Stimulated activated CD8-positive, alpha-beta memory T cell treated with anti-CD3 and anti-CD28 coated beads, Interleukin-12 subunit alpha, Interleukin-12 subunit beta, amount 100 ng/mL, for 24 hours (primary cell): ENCODE measurements around the gene TMEM151A.

Experiments
- DNase-seq: peaks from one replicate; pipeline ENCODE4 v3.0.0-alpha.2; 2020; ENCODE audit errors: extremely low read depth

Gene TMEM151A

DNA sequence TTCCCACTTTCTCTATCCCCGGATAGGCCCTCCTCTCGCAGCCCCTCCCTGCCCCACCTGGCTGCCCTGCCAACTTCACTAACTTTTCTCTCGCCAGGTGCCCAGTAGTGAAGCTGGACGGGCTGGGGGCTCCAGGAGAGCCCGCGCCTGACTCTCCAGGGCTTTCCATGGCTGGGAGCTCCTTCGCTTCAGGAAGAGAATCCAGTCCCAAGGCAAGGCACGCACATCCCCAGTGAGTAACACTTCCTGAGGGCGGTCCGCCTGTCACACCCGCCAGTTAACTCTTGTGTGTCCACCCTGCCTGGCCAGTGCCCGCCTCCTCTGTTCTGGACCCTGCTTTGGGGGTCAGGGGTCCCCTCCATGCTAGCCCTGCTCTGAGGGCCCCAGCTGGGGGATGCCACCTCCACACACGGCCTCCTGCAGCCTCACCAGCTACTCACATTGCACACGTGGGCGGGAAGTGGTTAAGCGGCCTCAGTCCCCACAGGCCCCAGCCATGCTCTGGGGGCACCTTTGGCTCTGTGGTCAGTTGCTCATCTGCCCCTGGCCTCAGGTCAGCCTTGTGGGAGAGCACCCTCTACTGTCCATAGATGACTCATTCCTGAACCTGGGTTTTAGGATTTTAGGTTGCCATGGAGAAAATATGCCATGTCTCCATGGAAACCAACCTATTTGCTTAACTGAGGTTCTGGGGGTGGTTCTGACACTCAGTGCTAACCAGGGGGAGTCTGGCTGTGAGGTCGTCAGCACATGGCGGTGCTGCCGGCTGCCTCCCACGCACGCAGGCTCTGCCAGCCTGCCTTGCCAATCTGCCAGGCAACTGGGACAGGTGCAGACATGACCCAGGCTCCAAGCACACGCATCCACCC lies 44.8 kb downstream of the TMEM151A start, which contains the start of gene RIN1:
TSS of gene RIN1 (minus strand) at position 201 of the 869 bp plus-strand sequence. CDS start at position 169, 32 bp downstream.
- DNase-seq, result peak; percentile 48

DNA sequence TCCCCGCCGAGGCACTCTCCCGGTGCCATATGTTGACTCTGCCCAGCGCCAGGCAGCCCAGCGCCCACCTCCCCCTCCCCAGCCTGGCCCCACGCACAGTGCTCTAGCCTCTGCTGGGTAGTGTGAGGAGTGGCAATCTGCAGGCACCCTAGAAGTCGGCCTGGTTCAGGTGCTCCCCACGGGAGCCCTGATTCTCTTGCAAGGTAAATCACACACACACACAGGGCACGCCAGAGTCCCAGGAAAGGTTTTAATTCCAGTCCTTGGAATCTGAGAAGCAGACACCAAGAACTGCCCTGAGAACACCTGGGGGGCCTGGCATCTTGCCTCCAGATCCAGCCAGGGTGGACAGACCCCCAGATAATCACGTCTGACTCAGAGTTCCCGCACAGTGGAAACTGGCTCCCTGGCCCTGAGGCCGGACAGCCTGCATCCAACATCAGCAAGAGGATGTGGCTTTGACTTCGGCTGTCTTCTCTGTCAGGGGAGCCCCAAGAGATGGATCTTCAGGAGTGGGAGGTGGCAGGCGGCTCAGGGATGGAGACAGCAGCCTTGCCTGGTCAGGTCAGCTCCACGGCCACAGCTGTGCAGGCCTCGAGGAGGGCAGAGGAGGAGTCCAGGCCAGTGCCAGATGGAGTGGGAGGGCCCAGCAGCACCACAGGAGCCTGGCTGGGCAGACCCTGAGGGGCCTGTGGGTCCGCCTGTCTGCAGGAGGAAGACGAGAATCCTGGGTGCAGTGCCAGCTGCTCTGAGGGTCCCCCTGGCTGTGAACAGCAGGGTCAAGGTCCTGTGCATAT lies 45.6 kb downstream of the TMEM151A start:
- DNase-seq, result no peak

DNA sequence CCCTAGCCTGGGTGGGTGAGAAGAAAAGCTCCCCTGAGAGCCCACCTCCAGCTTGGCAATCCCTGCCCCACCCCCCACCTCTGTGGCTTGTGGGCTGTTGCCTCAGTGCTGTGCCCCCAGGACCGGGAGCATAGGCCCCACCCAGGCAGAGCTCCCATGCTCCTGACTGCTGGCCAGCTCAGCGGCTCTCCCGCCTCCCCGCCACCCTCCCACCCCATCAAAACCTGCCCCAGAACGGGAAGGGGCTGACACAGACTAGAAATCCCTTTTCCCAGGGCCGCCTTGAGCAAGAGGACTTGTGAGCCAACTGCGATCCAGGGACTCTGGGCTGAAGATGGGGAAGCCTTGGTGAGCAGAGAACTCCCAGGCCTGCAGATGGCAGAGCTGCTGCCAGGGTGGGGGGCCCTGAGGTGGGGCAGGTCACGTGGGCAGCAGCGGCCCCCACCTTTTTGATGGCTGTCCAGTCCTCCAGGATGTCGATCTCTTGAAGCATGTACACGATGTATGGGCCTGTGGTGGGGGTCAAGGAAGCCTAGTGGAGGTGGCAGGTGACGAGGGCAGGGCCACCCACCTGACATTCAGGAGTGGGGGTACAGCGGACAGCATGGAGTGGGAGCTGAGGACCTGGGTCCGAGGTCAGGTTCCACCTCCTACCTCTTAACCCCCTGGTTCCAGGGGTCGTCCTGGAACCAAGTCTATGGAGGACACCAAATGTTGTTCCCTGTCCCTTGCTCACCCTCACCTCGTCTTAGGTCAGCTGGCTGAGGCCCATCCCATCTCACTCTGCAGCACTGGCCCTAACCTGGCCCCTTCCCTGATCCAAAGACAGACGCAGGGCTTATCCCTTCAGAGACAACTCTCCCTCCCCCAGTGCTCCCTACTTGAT lies 46.8 kb downstream of the TMEM151A start:
- DNase-seq, result no peak

DNA sequence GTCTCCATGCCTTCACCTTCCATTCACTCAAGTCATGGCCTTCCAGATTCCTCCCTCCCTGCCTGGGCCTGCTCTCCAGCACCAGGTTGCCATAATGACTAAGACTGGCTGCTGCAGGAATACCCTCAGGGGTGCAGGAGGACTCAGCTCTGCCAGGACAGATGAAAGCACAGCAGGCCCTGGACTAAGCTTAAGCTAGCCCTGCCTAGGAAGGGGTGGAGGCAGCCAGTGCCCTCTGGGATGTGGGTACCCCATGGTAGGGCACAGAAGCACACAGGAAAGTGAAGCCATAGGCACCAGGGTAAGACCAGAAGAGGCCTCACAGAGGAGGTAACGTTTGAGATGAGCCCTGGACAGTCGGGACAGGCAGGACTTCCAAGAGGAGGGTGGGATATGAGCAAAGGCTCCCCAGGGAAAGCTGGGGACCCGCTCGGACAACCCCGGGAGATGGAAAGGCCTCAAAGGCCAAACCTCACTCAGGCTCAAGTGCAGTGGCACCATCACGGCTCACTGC lies 47.5 kb downstream of the TMEM151A start:
- DNase-seq, result no peak

DNA sequence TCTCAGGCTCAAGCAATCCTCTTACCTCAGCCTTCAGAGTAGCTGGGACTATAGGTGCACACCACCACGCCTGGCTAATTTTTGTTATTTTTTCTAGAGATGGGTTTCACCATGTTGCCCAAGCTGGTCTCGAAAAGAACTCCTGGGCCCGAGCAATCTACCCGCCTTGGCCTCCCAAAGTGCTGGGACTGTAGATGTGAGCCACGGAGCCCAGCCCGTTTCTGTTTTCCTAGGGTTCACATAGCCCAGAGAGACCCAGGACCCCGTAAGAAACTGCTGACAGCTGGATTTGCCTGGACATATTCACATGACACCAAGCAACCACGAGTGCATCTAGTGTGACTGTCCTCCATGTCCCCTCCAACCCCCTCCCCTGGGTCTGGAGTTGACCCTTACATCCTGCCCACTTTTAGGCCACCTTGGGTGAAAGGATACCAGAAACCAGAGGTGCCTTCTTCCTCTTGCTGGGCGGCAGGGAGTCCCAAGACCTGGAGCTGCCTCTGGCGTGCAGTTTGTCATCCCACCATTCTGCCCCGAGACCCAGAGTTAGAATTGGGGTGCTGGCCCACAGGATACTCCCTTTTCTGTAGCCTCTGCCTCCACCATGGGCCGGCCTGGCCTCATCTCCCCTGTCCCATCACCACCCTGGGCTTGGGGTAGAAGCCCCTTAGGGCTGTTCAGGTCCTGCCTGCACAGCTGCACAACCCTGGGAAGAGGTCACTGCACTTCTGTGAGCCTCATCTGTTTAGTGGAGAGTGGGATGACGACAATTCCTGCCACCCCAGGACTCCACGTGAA lies 48.2 kb downstream of the TMEM151A start:
- DNase-seq, result no peak

DNA sequence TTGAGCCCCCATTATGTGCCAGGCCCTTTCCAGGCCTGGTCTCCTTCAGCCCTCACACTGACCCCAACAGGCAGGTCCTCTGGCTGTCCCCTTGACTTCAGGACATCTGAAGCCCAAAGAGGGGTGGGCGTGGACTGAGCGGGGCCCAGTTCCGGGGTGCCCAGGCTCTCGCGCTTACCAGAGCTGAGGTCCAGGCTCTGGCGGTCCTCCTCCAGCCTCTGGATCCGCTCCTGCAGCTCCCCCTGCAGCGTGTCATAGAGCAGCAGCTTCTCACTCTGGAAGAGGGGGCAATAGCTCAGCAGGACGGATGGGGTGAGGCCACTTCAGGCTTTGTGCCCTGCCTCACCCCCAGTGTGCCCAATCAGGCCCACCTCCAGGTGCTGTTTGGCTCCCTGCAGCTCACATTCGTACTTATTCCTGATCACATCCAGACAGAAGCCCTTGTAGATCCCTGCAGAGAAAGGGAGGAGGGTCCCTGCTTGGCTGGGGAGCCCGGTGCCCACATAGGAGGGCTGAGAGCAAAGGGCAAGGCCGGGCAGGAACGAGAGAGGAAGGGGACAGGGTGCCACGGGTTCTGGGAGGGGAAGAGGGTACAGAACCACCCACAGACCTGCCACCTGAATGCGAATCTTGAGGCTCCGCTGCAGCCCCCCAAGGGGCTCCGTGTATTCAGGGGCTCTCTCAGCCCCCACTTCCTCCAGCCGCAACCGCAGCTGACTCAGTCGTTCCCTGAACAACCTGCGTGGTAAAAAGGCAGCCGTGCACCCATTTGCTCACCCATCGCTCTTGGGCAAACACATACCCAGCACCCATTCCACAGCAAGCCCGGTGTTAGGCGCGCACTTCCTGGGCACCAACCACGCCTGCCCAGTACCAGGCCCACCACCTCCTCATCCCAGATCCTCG lies 49.2 kb downstream of the TMEM151A start:
- DNase-seq, result no peak

DNA sequence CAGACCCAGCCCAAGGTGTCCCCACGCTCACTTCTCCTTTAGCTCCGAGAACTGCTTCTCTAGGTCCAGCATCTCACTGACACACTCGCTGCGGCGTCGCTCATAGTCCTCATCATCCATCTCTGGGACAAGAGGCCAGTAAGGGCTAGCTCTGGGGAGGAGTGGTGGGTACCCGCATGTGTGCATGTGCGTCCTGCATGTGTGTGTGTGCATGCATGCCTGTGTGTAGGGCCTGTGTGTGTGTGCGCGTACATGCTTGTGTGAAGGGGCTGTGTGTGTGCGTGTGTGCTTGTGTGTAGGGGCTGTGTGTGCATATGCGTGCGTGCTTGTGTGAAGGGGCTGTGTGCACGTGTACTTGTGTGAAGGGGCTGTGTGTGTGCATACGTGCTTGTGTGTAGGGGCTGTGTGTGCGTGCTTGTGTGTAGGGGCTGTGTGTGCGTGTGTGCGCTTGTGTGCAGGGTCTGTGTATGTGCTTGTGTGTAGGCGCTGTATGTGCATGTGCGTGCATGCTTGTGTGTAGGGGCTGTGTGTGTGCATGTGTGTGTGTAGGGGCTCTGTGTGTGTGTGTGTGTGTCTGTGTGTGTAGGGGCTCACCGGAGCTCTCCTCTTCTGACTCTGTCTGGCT lies 49.9 kb downstream of the TMEM151A start:
- DNase-seq, result no peak

DNA sequence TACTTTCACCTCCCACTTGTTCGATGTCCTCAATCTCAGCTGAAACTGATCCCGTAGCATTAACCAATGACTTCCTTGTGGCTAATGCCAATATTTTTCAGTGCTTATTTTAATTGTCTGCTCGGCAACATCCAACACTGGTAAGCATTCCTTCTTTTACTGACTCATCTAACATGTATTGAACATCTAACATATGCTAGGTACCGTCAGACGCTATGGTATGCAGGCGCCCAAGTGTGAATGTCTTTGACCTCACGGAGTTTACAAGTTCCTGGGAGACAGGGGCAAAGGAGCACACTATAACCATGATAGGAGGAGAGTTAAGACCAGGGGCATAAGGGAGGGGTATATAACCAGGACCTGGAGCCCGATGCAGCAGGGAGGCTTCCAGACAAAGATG lies 51.5 kb downstream of the TMEM151A start:
- DNase-seq, result no peak

DNA sequence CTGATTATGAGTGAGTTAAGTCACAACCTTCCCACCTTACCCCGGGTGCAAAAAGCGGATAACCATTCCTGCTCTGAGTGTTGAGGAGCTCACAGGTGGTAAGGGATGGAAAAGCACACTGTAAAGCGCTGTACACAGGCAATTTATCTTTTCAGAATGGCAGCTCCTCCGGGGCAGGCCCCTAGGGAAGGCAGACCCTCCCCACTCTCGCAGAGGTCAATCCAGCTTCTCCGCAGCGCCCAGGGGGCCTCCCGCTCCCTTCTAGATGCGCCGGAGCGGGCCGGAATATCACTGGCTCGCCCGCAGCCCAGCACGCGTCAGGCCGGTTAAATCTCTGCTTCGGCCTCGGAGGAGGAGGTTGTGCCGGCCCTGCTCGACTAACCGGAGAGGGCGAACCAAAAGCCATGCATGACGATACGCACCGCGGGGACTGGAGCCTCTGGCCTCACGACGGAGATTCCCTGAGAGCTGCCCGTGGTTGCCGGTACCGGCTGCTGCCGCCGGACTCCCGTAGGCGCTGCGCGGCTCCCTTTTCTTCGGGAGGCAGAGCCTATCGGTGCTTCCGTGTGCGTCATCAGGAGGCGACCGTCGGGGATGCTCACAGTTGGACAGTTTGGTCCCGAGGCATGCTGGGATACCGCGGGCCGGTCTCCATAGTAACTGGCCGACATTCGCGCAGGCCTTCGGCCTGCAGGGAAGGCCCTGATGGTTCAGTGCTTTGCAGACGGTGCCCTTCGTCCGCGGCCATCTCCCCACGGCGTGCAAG lies 53.0 kb downstream of the TMEM151A start, which contains the start of gene BRMS1:
TSS of gene BRMS1 (minus strand) at position 555 of the 766 bp plus-strand sequence. CDS start 2,870 bp downstream, outside the sequence.
- peak; percentile 97 for DNase-seq

DNA sequence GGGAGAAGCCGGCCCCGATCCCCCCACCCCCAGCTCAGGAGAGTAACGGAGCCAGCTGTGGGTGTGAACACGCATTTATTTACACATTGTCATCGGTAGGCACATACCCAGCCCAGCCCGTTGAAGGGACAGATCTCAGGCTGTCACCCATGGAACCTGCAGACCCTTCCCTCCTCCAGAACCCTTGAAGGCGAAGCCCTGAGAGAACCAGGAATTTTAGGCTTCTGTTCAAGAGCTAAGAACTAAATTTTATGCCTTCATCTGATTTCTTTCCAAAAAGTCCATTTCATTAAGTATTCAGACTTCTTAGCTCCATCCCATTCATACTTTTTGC lies 53.6 kb downstream of the TMEM151A start:
- DNase-seq, result no peak
